ENCODE results near the gene DCD. TPM values are rescaled to one million over a fixed set of nuclear protein-coding genes. Genes with fewer than 3 reads are reported as not detected.
A peak's percentile ranks its signal among the peaks of the same experiment; 100 is the strongest.
"Not testable (repeated sequence)": the region's sequence is repeated elsewhere in the genome, so short reads cannot be mapped to it uniquely, and the experiment has no call there.

The DCD gene, protein sequence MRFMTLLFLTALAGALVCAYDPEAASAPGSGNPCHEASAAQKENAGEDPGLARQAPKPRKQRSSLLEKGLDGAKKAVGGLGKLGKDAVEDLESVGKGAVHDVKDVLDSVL
- total RNA-seq = not detected in 2 replicates

- DNase-seq (ENCODE audit: low read depth in 2 of 2) = no peak
Observed at GRCh38 chr12:54648265-54648664, at the start of gene DCD. TSS of gene DCD (minus strand) at chr12:54648365. CDS start at chr12:54648303, 62 bp downstream.

- DNase-seq (ENCODE audit: low read depth in 2 of 2) = no peak
Observed at GRCh38 chr12:54697851-54698250, 49.7 kb upstream of the DCD start.

DNA sequence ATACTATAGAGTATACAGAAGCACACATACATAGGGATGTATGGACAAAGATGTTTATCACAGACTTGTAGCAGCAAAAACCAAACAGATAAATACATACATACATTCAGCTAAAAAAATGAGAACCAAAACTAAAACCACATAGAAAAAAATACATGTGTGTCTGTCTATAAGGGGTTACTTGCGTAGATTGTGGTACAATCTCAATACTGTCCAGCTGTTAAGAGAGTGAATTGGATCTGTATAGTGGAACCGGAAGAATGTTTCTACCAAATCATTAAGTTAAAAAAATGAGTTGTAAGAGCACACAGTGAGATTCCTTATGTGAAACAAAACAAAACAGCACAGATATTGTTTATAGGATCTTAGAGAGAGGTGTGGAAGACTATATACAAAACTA is 44.2 kb upstream of the DCD start:
- DNase-seq (ENCODE audit: low read depth in 2 of 2) = no peak

DNA sequence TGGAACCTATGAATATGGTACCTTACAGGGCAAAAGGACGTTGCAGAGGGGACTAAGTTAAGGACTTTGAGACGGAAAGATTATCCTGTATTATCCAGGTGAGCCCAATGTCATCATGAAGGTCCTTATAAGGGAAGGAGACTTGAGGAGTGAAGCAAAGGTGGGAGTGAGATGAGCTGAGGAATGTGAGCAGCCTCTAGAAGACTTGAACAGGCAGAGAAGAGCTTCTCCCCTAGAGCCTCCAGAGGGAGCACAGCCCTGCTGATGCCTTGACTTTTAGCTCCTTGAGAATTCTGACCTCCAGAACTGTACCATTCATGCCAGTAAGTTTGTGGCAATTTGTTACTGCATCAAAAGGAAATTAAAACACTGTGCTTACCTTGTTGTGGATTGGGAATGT is 41.8 kb upstream of the DCD start:
- no peak for DNase-seq (ENCODE audit: low read depth in 2 of 2)

- no peak for DNase-seq (ENCODE audit: low read depth in 2 of 2)
Observed at GRCh38 chr12:54689034-54689372, 40.8 kb upstream of the DCD start.

- no peak for DNase-seq (ENCODE audit: low read depth in 2 of 2)
Observed at GRCh38 chr12:54688309-54689033, 40.3 kb upstream of the DCD start.

DNA sequence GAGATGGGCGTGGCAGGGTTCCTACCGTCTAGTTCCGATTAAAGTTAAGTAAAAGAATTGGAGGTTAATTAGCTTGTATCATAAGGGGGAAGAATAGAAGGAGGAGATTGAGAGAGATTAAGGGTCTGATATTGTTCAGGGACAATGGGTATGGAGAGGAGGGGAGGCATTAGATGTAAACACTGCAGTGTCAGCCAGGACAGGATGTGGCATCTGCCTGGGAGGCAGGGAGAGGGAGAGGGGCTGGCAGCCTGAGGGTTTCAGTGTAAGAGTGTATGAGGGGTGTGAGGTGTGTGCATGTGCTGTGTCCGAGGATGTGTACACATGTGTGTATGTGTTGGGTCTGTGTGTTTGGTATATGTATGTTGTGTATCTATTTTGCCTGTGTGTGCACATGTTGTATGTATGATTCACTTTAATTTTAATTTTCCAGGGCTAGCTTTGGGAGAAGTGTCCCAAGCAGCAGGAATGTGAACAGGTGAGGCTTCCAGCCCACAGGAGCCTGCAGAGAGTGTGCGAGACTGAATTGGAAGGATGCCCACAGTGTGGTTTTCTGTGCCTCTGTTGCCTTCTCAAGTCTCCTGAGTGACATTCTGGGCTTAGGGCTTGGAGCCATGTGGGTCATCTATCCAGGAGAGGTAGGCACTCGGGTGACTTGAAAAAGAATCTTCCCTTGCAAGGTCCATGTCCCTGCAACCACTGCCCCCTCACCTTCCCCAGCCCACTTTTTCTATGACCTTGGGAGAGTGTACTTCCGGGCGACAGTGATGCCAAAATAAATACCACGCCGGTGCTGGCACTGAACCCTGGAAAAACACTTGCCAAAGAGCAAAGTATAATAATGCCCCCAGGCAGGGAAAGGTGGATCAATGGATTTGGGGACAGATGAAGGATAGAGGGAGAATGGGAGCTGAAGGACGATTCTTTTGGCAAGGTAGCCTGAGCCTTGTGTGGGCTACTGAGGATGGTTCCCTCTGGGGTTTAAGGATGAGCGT is 36.8 kb upstream of the DCD start:
- DNase-seq (ENCODE audit: low read depth in 2 of 2) = no peak

DNA sequence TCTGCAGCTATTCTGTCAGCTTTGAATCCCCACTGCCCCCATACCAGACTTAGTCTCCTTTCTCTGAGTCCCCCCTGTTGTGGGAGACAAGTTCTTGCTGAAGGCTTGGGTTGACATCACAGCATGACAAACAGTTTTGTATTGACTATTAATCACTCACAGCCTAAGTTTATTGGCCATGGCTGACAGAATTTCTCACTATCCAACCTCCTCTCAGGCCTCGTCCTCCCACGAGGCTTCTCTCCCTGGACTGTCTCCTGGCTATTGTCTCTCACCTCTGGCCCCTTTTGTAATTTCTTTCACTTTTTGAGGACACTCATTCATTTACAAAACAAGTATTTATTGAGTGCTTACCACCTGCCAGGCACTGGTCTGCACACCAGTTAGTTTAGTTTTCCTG is 35.2 kb upstream of the DCD start:
- DNase-seq (ENCODE audit: low read depth in 2 of 2) = no peak

GRCh38 chr12:54682674-54683073 is 34.5 kb upstream of the DCD start:
- DNase-seq (ENCODE audit: low read depth in 2 of 2) = no peak

GRCh38 chr12:54680374-54680773 is 32.2 kb upstream of the DCD start:
- DNase-seq (ENCODE audit: low read depth in 2 of 2) = peak in 1 of 2 donors; percentile 23

- no peak for DNase-seq (ENCODE audit: low read depth in 2 of 2)
Observed at GRCh38 chr12:54678131-54678530, 30.0 kb upstream of the DCD start.

DNA sequence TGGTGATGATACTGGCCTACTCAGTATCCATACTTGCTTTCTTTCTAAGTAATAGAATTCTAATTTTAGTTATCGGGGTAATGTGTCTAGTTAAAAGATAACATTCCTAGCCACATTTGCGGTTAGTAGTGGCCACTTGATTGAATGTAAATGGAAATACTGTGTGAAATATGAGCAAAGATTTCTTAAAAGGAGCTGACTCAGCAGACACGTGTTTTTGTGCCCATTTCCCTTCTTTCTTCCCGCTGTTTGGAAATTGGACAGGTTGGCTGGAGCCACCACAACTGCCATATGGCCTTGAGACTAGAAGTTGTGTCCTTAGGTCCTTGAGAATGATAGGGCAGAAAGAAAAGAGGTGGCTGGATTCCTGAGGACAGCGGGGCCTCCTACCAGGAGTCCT is 19.8 kb upstream of the DCD start:
- DNase-seq (ENCODE audit: low read depth in 2 of 2) = no peak

GRCh38 chr12:54666008-54666407 is 17.8 kb upstream of the DCD start:
- no peak for DNase-seq (ENCODE audit: low read depth in 2 of 2)

- not testable (repeated sequence) for DNase-seq (ENCODE audit: low read depth in 2 of 2)
Observed at GRCh38 chr12:54665022-54665635, 17.0 kb upstream of the DCD start.

- no peak for DNase-seq (ENCODE audit: low read depth in 2 of 2)
Observed at GRCh38 chr12:54663603-54664002, 15.4 kb upstream of the DCD start.

DNA sequence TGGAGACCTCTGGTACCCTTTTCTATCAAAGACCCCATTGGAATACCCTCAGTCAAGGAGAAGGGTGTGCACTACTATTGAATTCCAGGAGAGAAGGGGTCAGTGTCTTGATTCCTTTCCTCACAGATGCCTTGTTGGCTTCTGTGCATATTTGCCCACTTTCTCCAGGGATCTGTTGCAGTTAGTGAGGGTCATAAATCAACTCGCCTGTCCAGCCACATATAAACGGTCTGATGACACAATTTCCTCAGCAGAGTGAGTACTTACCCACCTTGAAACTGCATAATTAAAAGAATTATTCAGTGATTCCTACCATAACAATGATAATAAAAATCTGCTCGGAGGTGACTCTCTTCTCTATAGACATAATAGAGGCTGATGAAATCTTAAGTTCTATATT is 13.9 kb upstream of the DCD start:
- no peak for DNase-seq (ENCODE audit: low read depth in 2 of 2)

DNA sequence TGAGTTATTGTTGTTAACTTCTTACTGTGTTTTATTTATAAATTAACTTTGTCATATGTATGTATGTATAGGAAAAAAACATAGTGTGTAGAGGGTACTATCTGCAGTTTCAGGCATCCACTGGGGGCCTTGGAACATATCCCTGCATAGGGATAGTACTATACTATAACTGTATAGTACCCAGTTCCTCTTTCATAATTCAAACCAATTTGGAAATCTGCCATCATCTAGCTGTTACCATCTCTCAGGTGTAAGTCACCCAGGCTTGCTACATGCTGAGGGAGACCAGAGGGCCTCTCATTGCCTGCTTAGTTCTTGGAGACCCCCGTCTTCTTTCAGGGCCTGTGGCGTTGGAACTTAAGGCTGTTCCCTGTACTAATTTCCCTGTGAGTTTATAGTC is 12.9 kb upstream of the DCD start:
- DNase-seq (ENCODE audit: low read depth in 2 of 2) = no peak

- DNase-seq (ENCODE audit: low read depth in 2 of 2) = no peak
Observed at GRCh38 chr12:54660320-54660962, 12.3 kb upstream of the DCD start.

DNA sequence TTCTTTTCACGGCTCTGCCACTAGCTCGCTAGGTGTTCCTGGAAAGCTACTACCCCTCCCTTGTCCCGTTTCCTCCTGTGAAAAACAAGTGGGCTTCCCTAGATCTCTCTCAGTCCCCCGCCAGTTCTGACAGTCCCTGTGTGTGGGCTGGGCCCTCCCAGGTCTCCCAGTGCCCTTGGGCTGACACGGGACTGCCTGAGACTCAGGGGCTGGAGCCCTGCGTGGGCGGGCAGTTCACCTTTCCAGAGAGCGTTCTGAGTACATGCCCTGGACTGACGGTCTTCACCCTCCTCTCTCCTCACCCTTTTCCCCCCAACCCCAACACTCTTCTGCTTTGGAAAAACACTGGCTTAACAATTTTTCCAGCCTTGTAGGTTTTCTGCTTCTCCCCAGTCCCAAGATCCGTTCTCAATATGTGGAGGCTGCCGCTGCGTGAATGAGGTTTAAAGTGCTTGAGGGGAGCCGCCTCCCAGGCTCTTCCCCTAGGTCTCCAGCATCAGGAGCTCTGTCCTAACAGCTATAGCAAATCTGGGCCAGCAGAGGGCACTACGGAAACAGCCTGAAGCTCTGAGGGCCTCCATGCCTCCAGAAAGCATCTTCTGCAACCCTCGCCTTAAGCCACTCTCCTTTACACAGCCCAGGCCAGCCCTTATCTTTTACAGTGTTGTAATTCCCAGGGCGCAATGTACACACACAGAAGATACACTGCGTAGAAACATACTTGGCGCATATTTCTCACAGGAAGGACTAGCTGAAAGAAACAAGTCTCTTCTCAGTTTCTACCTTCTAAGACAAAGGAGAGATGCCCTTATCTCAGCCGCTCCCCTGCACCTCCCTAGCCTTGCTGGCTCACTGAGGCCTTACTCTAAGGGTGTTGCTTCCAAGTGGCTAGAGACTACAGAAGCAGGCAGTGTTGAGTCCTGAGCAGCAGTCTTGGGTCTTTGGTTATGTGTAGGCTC is 10.4 kb upstream of the DCD start:
- peak in 1 of 2 donors; percentile 31 for DNase-seq (ENCODE audit: low read depth in 2 of 2)

GRCh38 chr12:54657105-54657607 is 9.0 kb upstream of the DCD start:
- no peak for DNase-seq (ENCODE audit: low read depth in 2 of 2)
